ENCODE results near the gene KLK1. TPM values are rescaled to one million over a fixed set of nuclear protein-coding genes. Genes with fewer than 3 reads are reported as not detected.

Gene KLK1
- total and polyA plus RNA-seq, 12 donors: 0.39 to 0.85 (median 0.64) TPM; not detected in 4

GRCh38 chr19:50839712-50840655 is 16.4 kb upstream of the KLK1 start:
- H3K9me3 ChIP-seq: peaks cover 0 to 37% (median 0%) of the 10 kb centered on the region in 11 donors
- no peaks in the 10 kb centered on the region for H3K36me3 ChIP-seq
- H3K4me3 ChIP-seq: no peak overlapping the region
- ATAC-seq (no peak), DNase-seq (no peak)
- peaks cover 0 to 27% (median 19%) of the 10 kb centered on the region in 7 donors for H3K27me3 ChIP-seq
- no peak overlapping the region for H3K27ac ChIP-seq
- 70 to 79% methylated on average over 10 of the region's 10 CpGs for WGBS, 2 donors
- H3K4me1 ChIP-seq: peaks cover 0 to 13% (median 6%) of the 10 kb centered on the region in 9 donors
- TF ChIP-seq, protein P1, sequence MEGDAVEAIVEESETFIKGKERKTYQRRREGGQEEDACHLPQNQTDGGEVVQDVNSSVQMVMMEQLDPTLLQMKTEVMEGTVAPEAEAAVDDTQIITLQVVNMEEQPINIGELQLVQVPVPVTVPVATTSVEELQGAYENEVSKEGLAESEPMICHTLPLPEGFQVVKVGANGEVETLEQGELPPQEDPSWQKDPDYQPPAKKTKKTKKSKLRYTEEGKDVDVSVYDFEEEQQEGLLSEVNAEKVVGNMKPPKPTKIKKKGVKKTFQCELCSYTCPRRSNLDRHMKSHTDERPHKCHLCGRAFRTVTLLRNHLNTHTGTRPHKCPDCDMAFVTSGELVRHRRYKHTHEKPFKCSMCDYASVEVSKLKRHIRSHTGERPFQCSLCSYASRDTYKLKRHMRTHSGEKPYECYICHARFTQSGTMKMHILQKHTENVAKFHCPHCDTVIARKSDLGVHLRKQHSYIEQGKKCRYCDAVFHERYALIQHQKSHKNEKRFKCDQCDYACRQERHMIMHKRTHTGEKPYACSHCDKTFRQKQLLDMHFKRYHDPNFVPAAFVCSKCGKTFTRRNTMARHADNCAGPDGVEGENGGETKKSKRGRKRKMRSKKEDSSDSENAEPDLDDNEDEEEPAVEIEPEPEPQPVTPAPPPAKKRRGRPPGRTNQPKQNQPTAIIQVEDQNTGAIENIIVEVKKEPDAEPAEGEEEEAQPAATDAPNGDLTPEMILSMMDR (IDR thresholded peaks at IDR 0.05): no peak
- intact Hi-C loops (cut with DNase I): no loop called here

DNA sequence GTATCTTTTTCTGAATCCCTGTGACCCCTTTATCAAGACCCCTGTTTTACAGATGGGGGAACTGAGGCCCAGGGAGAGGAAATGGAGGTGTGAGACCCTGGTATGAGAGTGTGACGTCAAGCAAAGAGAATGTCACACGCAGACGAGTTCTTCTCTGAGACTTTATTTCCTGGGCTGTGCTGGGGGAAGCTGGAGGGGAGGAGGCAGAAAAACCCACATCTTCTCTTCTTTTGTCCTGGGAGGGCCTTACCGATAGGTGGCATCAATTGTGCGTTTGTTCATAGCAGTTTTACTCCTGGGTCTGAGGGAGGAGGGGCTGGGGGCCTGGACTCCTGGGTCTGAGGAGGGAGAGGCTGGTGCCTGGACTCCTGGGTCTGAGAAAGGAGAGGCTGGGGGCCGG is 14.7 kb upstream of the KLK1 start:
- TF ChIP-seq, protein P1 (IDR thresholded peaks at IDR 0.05): no peak
- no peaks in the 10 kb centered on the region for H3K36me3 ChIP-seq
- H3K4me3 ChIP-seq: no peak overlapping the region
- 18 to 19% methylated on average over 6 of the region's 6 CpGs for WGBS, 2 donors
- H3K4me1 ChIP-seq: peaks cover 0 to 13% (median 6%) of the 10 kb centered on the region in 9 donors
- H3K9me3 ChIP-seq: peaks cover 0 to 22% (median 0%) of the 10 kb centered on the region in 11 donors
- DNase-seq (no peak), ATAC-seq (no peak)
- no peak overlapping the region for H3K27ac ChIP-seq
- intact Hi-C loops (cut with DNase I): no loop called here
- peaks cover 0 to 44% (median 35%) of the 10 kb centered on the region in 7 donors for H3K27me3 ChIP-seq

- Histone ChIP-seq H3K27me3 (peaks cover 0 to 52% (median 41%) of the 10 kb centered on the region in 7 donors), H3K4me3 (no peak overlapping the region), H3K36me3 (no peaks in the 10 kb centered on the region), H3K4me1 (peaks cover 0 to 13% (median 6%) of the 10 kb centered on the region in 9 donors), H3K9me3 (peaks cover 0 to 14% (median 0%) of the 10 kb centered on the region in 11 donors), H3K27ac (no peak overlapping the region)
- intact Hi-C loops (cut with DNase I): no loop called here
- ATAC-seq: no peak
- DNase-seq: no peak
- TF ChIP-seq, protein P1 (IDR thresholded peaks at IDR 0.05): no peak
- 79 to 90% methylated on average over 10 of the region's 10 CpGs for WGBS, 2 donors
Observed at GRCh38 chr19:50837300-50837699, 13.7 kb upstream of the KLK1 start.

- H3K36me3 ChIP-seq: no peaks in the 10 kb centered on the region
- peak overlapping the region in 2 of 10 donors; percentile 45 to 54 for H3K4me3 ChIP-seq
- no peak overlapping the region for H3K27ac ChIP-seq
- ATAC-seq (peak in 5 of 8 donors; percentile 8 to 17 (median 10)), DNase-seq (no peak)
- intact Hi-C loops (cut with DNase I): no loop called here
- TF ChIP-seq, protein P1 (IDR thresholded peaks at IDR 0.05): no peak
- 48 to 49% methylated on average over 19 of the region's 19 CpGs for WGBS, 2 donors
- H3K27me3 ChIP-seq: peaks cover 0 to 52% (median 41%) of the 10 kb centered on the region in 7 donors
- peaks cover 0 to 13% (median 6%) of the 10 kb centered on the region in 9 donors for H3K4me1 ChIP-seq
- H3K9me3 ChIP-seq: peaks cover 0 to 9% (median 0%) of the 10 kb centered on the region in 11 donors
Observed at GRCh38 chr19:50836543-50837195, 13.1 kb upstream of the KLK1 start.
